IPS-15b (cell line): Measurements from ENCODE around the gene PRL.

ENCODE experiments used
- H3K27me3 ChIP-seq: one replicate; pipeline ENCODE4 v1.6.1; 2013; ENCODE audit warnings: low read length; ENCODE audit not compliant: control insufficient read depth, insufficient read depth
- H3K36me3 ChIP-seq: one replicate; pipeline ENCODE4 v1.6.1; 2013; ENCODE audit warnings: low read length; ENCODE audit not compliant: control insufficient read depth, insufficient read depth
- H3K4me1 ChIP-seq: one replicate; pipeline ENCODE4 v1.6.1; 2013; ENCODE audit warnings: mild to moderate bottlenecking, low read length; ENCODE audit not compliant: control insufficient read depth, insufficient read depth
- H3K4me3 ChIP-seq: one replicate; pipeline ENCODE4 v1.5.1; 2013; ENCODE audit warnings: low read depth, low read length
- H3K9ac ChIP-seq: one replicate; pipeline ENCODE4 v1.6.1; 2013; ENCODE audit warnings: low read depth, mild to moderate bottlenecking, low read length
- H3K9me3 ChIP-seq: one replicate; pipeline ENCODE4 v1.6.1; 2013; ENCODE audit warnings: mild to moderate bottlenecking, low read length; ENCODE audit not compliant: control insufficient read depth, insufficient read depth

The PRL gene

GRCh38 chr6:22296936-22297335, at the start of gene PRL:
Gene PRL, minus strand, starts transcription at chr6:22297036. Its CDS starts 54 bp downstream, at chr6:22296982.
- no peak within 1 kb of the TSS for H3K9ac ChIP-seq
- H3K27me3 ChIP-seq: no peaks in the 10 kb centered on the region
- H3K4me3 ChIP-seq: no peak within 1 kb of the TSS
- H3K4me1 ChIP-seq: no peaks in the 10 kb centered on the region
- no peaks in the 10 kb centered on the region for H3K9me3 ChIP-seq
- no peaks in the 10 kb centered on the region for H3K36me3 ChIP-seq

GRCh38 chr6:22343864-22344263, 47.0 kb upstream of the PRL start:
- no peak overlapping the region for H3K9ac ChIP-seq
- H3K4me3 ChIP-seq: no peak overlapping the region
- H3K27me3 ChIP-seq: no peaks in the 10 kb centered on the region
- no peaks in the 10 kb centered on the region for H3K9me3 ChIP-seq
- H3K36me3 ChIP-seq: no peaks in the 10 kb centered on the region
- no peaks in the 10 kb centered on the region for H3K4me1 ChIP-seq

GRCh38 chr6:22334778-22335177, 37.9 kb upstream of the PRL start:
- Histone ChIP-seq H3K4me1 (peaks cover 6% of the 10 kb centered on the region), H3K4me3 (no peak overlapping the region), H3K36me3 (no peaks in the 10 kb centered on the region), H3K27me3 (no peaks in the 10 kb centered on the region), H3K9ac (no peak overlapping the region), H3K9me3 (no peaks in the 10 kb centered on the region)

- Histone ChIP-seq H3K36me3 (no peaks in the 10 kb centered on the region), H3K9ac (no peak overlapping the region), H3K4me3 (no peak overlapping the region), H3K9me3 (no peaks in the 10 kb centered on the region), H3K4me1 (peaks cover 6% of the 10 kb centered on the region), H3K27me3 (no peaks in the 10 kb centered on the region)
These were observed 37.0 kb upstream of the PRL start for GRCh38 chr6:22333802-22334201.

GRCh38 chr6:22332711-22333110, 35.9 kb upstream of the PRL start:
- no peaks in the 10 kb centered on the region for H3K36me3 ChIP-seq
- H3K27me3 ChIP-seq: no peaks in the 10 kb centered on the region
- H3K4me1 ChIP-seq: peaks cover 6% of the 10 kb centered on the region
- H3K9ac ChIP-seq: no peak overlapping the region
- H3K9me3 ChIP-seq: no peaks in the 10 kb centered on the region
- no peak overlapping the region for H3K4me3 ChIP-seq

- H3K4me1 ChIP-seq: peaks cover 6% of the 10 kb centered on the region
- H3K9ac ChIP-seq: no peak overlapping the region
- H3K27me3 ChIP-seq: no peaks in the 10 kb centered on the region
- H3K4me3 ChIP-seq: no peak overlapping the region
- no peaks in the 10 kb centered on the region for H3K9me3 ChIP-seq
- H3K36me3 ChIP-seq: no peaks in the 10 kb centered on the region
These were observed 35.4 kb upstream of the PRL start for GRCh38 chr6:22332216-22332615.

- H3K27me3 ChIP-seq: no peaks in the 10 kb centered on the region
- peaks cover 6% of the 10 kb centered on the region for H3K4me1 ChIP-seq
- H3K9ac ChIP-seq: no peak overlapping the region
- H3K9me3 ChIP-seq: no peaks in the 10 kb centered on the region
- H3K4me3 ChIP-seq: no peak overlapping the region
- H3K36me3 ChIP-seq: no peaks in the 10 kb centered on the region
These were observed 34.1 kb upstream of the PRL start for GRCh38 chr6:22330941-22331340.

GRCh38 chr6:22328474-22328873, 31.6 kb upstream of the PRL start:
- no peak overlapping the region for H3K4me3 ChIP-seq
- peaks cover 6% of the 10 kb centered on the region for H3K4me1 ChIP-seq
- no peaks in the 10 kb centered on the region for H3K27me3 ChIP-seq
- H3K9me3 ChIP-seq: no peaks in the 10 kb centered on the region
- no peak overlapping the region for H3K9ac ChIP-seq
- no peaks in the 10 kb centered on the region for H3K36me3 ChIP-seq

- Histone ChIP-seq H3K27me3 (no peaks in the 10 kb centered on the region), H3K4me3 (no peak overlapping the region), H3K36me3 (no peaks in the 10 kb centered on the region)
These were observed 31.0 kb upstream of the PRL start for GRCh38 chr6:22327881-22328280.

GRCh38 chr6:22326500-22326899, 29.7 kb upstream of the PRL start:
- Histone ChIP-seq H3K9me3 (no peaks in the 10 kb centered on the region), H3K4me1 (no peaks in the 10 kb centered on the region), H3K27me3 (no peaks in the 10 kb centered on the region), H3K4me3 (no peak overlapping the region), H3K36me3 (no peaks in the 10 kb centered on the region), H3K9ac (no peak overlapping the region)

More at GRCh38 chr6:22327881-22328280, 31.0 kb upstream of the PRL start:
- H3K9me3 ChIP-seq: no peaks in the 10 kb centered on the region
- no peak overlapping the region for H3K9ac ChIP-seq
- peaks cover 6% of the 10 kb centered on the region for H3K4me1 ChIP-seq

- Histone ChIP-seq H3K4me3 (no peak overlapping the region), H3K4me1 (no peaks in the 10 kb centered on the region), H3K36me3 (no peaks in the 10 kb centered on the region), H3K9ac (no peak overlapping the region), H3K27me3 (no peaks in the 10 kb centered on the region), H3K9me3 (no peaks in the 10 kb centered on the region)
These were observed 28.6 kb upstream of the PRL start for GRCh38 chr6:22325481-22325880.

GRCh38 chr6:22323848-22324247, 27.0 kb upstream of the PRL start:
- no peak overlapping the region for H3K9ac ChIP-seq
- no peaks in the 10 kb centered on the region for H3K27me3 ChIP-seq
- H3K9me3 ChIP-seq: no peaks in the 10 kb centered on the region
- H3K4me1 ChIP-seq: no peaks in the 10 kb centered on the region
- no peaks in the 10 kb centered on the region for H3K36me3 ChIP-seq
- H3K4me3 ChIP-seq: no peak overlapping the region
